Renal cortical epithelial cell (primary cell): ENCODE measurements around the gene GOLGA5. TPM values are rescaled to one million over a fixed set of nuclear protein-coding genes. Genes with fewer than 3 reads are reported as not detected.

Source experiments
- DNase-seq: peaks from one replicate; pipeline ENCODE4 v3.0.0-alpha.2; 2011; ENCODE audit warnings: low read depth
- total RNA-seq: library from RNA; depleted of rRNA; stranded (reverse); fragments of >200 nt; gene quantifications from 2 replicates; pipeline ENCODE4 v1.2.3, GENCODE V29; 2014

The GOLGA5 gene
- total RNA-seq, 1 donor from 2014 or later, result 45.6 TPM

DNA sequence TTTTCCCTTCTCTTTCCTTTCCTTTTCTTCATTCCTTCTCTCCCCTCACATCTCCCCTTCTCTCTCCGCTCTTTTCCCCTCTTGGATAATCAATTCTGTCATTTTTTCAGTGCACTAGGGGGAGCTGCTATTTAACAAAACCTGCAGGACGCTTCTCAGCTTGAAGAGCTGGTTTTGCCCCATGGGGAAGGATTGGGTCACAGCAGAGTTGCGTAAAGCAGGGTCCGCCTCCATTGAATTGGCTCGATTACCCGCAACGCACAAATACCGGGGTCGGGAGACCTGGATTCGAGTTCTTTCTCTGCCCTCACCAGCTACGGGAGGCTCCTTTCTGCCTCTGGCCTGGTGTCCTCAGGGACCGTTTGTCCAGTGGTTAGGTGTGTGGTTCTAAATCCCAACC lies 86.7 kb downstream of the GOLGA5 start:
- DNase-seq, result peak; percentile 18

DNA sequence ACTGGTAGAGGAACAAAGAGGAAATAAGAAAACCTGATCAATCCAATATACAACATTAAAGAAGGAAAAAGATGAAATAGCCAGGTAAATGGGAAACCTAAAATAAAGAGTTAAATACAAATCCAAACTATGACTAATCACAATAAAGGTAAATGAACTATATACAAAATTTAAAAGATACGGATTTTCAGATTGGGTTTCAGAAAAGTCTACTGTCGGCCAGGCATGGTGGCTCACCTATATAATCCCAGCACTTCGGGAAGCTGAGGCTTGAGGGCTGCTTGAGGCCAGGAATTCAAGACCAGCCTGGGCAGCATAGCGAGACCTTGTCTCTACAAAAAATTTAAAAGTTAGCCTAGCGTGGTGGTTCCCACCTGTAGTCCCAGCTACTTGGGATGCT lies 89.0 kb downstream of the GOLGA5 start:
- DNase-seq, result no peak

DNA sequence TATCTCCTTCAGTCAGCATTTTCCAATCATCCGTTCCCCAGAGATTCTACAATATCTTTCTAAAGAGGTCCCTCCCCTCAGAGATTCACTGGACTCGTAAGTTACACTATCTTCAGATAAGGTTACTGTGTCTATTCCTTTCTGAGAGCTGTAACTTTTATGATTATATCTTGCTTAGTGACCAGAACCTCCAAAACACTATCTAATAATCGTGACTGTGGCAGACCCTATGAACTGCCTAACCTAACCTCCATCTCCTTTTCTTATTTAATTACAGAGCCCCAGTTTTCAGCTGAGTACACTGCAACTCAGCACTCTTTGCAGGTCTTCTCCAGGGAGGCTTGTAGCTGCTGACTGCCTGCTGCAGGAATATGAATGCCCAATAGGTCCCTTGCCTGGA lies 90.3 kb downstream of the GOLGA5 start:
- DNase-seq, result no peak

DNA sequence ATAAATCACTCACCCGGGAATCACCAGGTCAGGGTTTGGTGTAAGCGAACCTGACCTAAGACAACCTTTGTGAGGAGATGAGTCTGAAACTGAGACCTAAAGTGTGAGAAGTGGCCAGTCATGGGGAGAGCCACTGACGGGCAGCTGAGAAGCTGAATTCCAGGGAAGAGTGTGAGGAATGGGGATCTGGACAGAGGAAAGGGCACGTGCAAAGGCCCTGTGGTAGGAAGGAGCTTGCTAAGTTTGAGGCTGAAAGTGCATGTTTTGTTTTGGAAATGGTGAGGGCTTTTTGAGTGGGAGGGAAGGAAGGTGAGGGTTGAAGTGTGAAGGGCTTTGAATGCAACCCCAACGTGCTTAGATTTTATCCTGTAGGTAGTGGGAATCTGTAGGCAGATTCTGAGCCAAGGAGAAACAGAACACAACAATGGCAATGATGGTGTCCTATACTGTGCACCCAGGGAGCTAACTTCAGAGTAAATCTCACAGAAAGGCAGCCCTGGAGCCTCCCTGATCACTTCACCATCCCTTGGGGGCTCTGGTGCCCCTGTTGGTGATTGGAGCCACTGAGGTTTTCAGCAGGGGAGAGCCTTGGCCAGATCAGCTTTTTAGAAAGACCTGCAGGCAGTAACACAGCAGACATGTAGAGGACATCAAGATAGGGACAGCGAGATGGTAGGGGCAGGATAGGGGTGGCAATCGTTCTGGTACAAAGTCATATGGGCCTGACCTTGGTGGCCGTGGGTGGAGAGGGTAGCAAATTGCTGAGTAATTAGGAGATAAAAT lies 91.4 kb downstream of the GOLGA5 start:
- DNase-seq, result no peak

DNA sequence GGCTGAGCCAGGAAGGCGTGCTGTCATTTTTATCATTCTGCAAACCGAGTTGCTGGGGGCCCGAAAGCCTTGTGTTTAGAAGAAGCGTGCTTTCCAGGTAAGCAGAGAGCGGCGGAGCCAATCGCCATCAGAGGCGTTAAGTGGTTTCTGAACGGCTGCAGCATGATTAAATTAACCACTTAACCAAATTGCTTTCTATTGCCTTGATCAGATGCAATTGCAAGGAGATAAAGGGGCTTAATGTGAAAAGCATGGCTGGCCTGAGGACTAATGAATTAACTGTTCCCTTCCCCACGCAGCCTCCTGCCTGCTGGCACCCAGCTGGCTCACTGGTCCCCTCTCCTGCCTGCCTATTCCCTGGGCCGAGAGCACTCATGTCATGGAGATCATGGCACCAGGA lies 92.2 kb downstream of the GOLGA5 start:
- no peak for DNase-seq

DNA sequence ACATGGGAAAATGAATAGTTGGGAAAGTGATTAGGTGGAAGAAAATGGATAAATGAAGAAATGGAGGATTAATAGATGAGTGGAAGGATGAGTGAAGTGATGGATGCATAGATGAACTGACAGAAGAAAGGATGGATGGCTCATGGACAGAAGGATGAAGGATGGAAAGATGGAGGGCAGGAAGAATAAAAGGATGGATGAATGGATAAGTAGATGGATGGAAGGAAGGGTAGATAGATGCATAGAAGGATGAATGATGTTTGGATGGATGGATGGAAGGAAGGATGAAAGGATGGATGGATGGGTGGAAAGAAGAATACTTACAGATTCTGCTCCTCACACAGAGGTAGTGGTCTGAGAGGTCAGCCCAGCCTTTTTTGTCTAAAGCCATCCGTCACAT lies 93.1 kb downstream of the GOLGA5 start:
- no peak for DNase-seq

DNA sequence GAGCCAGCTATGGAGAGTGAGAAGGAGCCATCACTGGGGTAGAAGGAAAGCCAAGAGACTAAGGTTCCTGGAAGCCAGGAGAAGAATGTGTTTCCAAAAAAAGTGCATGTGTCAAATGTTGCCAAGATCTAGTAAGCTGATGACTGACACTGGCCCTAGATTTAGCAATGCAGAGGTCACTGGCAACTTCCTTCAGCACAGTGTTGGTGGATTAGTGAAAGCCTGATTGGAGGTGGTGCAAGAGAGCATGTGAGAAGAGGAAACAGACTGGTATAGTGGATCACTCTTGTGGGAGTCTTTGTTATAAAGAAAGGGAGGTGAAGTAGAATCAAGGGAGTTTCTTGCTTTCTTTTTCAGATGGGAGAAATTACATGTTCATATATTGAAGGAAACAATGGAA lies 94.8 kb downstream of the GOLGA5 start:
- DNase-seq, result no peak

Other genes with a start within 250 kb of the GOLGA5 start
- 62.2 and 88.1 TPM in 2 replicates for gene LGMN, start 45.7 kb upstream of the GOLGA5 start, total RNA-seq
- not detected in 2 replicates for gene CHGA, start 128.8 kb downstream of the GOLGA5 start, total RNA-seq